K562 (cell line): Measurements from ENCODE around the gene NOL4L. TPM values are rescaled to one million over a fixed set of nuclear protein-coding genes. Genes with fewer than 3 reads are reported as not detected.

Experiments used
- ATAC-seq: fragments of 200-7000 bp; cut with Tn5 transposase; 3 replicates; pipeline ENCODE4 v1.9.1; 2020; ENCODE audit warnings: moderate library complexity
- BruUV-seq: library from RNA; stranded (reverse); fragments of 400-500 nt; replicated peaks from 2 replicates; lab custom pipeline; 2021; lab: Mats Ljungman, UMichigan
- CTCF ChIA-PET: fragments of 300-600 bp; formaldehyde crosslinking; extraction: SDS; loops from one replicate; lab custom pipeline; 2021; ENCODE audit warnings: low intra/inter-chr PET ratio; lab: Yijun Ruan, JAX
- POLR2A ChIA-PET: fragments of 300-600, 350-650 bp; sonication (Branson Sonifier 250); formaldehyde crosslinking; extraction: SDS; loops from one replicate; lab custom pipeline; 2021; ENCODE audit warnings: antibody characterized with exemption, inconsistent platforms; lab: Yijun Ruan, JAX
- DNase-seq, 4 experiments: peaks; one replicate each; pipeline versions ENCODE4 v3.0.0 to v3.0.0-alpha.2; 2011 to 2018; ENCODE audit warnings: low spot score in 3 of 4, mixed read lengths in 3 of 4; ENCODE audit errors: extremely low read depth in 1 of 4
- FAIRE-seq: peaks from 2 replicates; lab custom pipeline; 2011; peaks lifted over from hg19 to GRCh38; lab: Jason Lieb, UNC
- H2AFZ ChIP-seq: 2 replicates; pipeline ENCODE4 v1.6.0; 2011; ENCODE audit warnings: low read depth, low read length, control low read depth, inconsistent platforms
- H3K27ac ChIP-seq: fragments of 200-600 bp; 3 replicates; pipeline ENCODE4 v1.8.0; 2011; ENCODE audit warnings: low read depth, mild to moderate bottlenecking, control low read depth, inconsistent platforms, low read length, moderate library complexity, mixed read lengths; ENCODE audit errors: extremely low read depth
- H3K27me3 ChIP-seq, 2 experiments: fragments of 300-600 bp in 1 of 2; 2 replicates in 1 of 2; 3 replicates in 1 of 2; pipeline versions ENCODE4 v1.6.0 to v1.8.0; 2011; ENCODE audit warnings: inconsistent platforms in 2 of 2, low read length in 2 of 2, mild to moderate bottlenecking in 1 of 2, mixed read lengths in 1 of 2, moderate library complexity in 1 of 2; ENCODE audit not compliant: control insufficient read depth in 2 of 2, insufficient read depth in 2 of 2
- H3K36me3 ChIP-seq: fragments of 300-600 bp; 3 replicates; pipeline ENCODE4 v1.8.0; 2011; ENCODE audit warnings: mild to moderate bottlenecking, low read length, inconsistent platforms; ENCODE audit not compliant: control insufficient read depth, insufficient read depth
- H3K4me1 ChIP-seq, 2 experiments: fragments of 200-600 bp in 1 of 2; replicated peaks in 1 of 2; 2 replicates in 1 of 2; 3 replicates in 1 of 2; pipeline versions ENCODE4 v1.5.1 to v1.8.0; 2011; ENCODE audit warnings: inconsistent platforms in 2 of 2, low read length in 2 of 2, mild to moderate bottlenecking in 1 of 2, mixed read lengths in 1 of 2, moderate library complexity in 1 of 2; ENCODE audit not compliant: control insufficient read depth in 2 of 2, insufficient read depth in 2 of 2
- H3K4me2 ChIP-seq: 2 replicates; pipeline ENCODE4 v1.6.1; 2011; ENCODE audit warnings: low read length, control low read depth, inconsistent platforms, mixed read lengths; ENCODE audit not compliant: insufficient read depth
- H3K4me3 ChIP-seq: fragments of 200-600 bp; sonication (generic), shearing (Covaris generic); 2 replicates; pipeline ENCODE4 v1.5.1; 2016; ENCODE audit warnings: control low read depth, inconsistent platforms
- H3K79me2 ChIP-seq: fragments of 200-600 bp; 3 replicates; pipeline ENCODE4 v1.8.0; 2011; ENCODE audit warnings: low read length, inconsistent platforms; ENCODE audit not compliant: control insufficient read depth, insufficient read depth
- H3K9ac ChIP-seq, 2 experiments: 2 replicates each; pipeline versions ENCODE4 v1.6.0 to v1.6.1; 2011; ENCODE audit warnings: low read depth in 2 of 2, low read length in 2 of 2, control low read depth in 1 of 2, inconsistent platforms in 1 of 2, mild to moderate bottlenecking in 1 of 2, mixed read lengths in 1 of 2; ENCODE audit not compliant: insufficient read depth in 1 of 2
- H3K9me1 ChIP-seq: one replicate; pipeline ENCODE4 v1.6.0; 2011; ENCODE audit warnings: inconsistent platforms, mild to moderate bottlenecking, low read length, moderate library complexity; ENCODE audit not compliant: control insufficient read depth, insufficient read depth
- H3K9me3 ChIP-seq: replicated peaks from 2 replicates; pipeline ENCODE4 v1.5.1; 2011; ENCODE audit warnings: low read depth, low read length, inconsistent platforms; ENCODE audit not compliant: control insufficient read depth, insufficient read depth
- H4K20me1 ChIP-seq: replicated peaks from 2 replicates; pipeline ENCODE4 v1.6.1; 2011; ENCODE audit warnings: low read length, inconsistent platforms, mixed read lengths; ENCODE audit not compliant: control insufficient read depth, insufficient read depth
- CCNT2 ChIP-seq: IDR thresholded peaks from 2 replicates; pipeline ENCODE4 v1.6.1; 2011; ENCODE audit warnings: borderline replicate concordance, low read depth, mild to moderate bottlenecking, moderate library complexity, mixed read lengths, low read length; ENCODE audit not compliant: insufficient read length; ENCODE audit errors: extremely low read depth
- ETV6 ChIP-seq, 3 experiments: fragments of 150-350 bp in 1 of 3; sonication (generic) in 1 of 3; formaldehyde crosslinking in 1 of 3; IDR thresholded peaks; 2 replicates each; pipeline versions ENCODE4 v1.6.1 to v1.8.0; 2014 to 2022; ENCODE audit warnings: borderline replicate concordance in 2 of 3, low read depth in 2 of 3, antibody characterized with exemption in 1 of 3, low read length in 1 of 3, mild to moderate bottlenecking in 1 of 3, missing genetic modification reagents in 1 of 3
- FIP1L1 ChIP-seq: fragments of 200-400 bp; formaldehyde crosslinking; IDR thresholded peaks from 2 replicates; pipeline ENCODE4 v1.6.1; 2018; ENCODE audit warnings: mild to moderate bottlenecking, low read depth, low read length; ENCODE audit not compliant: poor library complexity, severe bottlenecking
- HES1 ChIP-seq: fragments of 450-650 bp; IDR thresholded peaks from 2 replicates; pipeline ENCODE4 v1.6.1; 2016; ENCODE audit warnings: low read depth, mild to moderate bottlenecking, moderate library complexity
- JUNB ChIP-seq: fragments of 450-650 bp; formaldehyde crosslinking; conservative IDR thresholded peaks from 2 replicates; pipeline ENCODE4 v1.4.0; 2020; ENCODE audit warnings: mild to moderate bottlenecking
- KAT8 ChIP-seq: fragments of 450-650 bp; IDR thresholded peaks from 2 replicates; pipeline ENCODE4 v1.6.1; 2016; ENCODE audit warnings: low read depth, mild to moderate bottlenecking
- MEF2D ChIP-seq: conservative IDR thresholded peaks from 2 replicates; pipeline ENCODE4 v1.6.1; 2016; ENCODE audit warnings: low read depth, missing genetic modification characterization, missing compliant biosample characterization
- OTX1 ChIP-seq: fragments of 450-650 bp; formaldehyde crosslinking; IDR thresholded peaks from 2 replicates; pipeline ENCODE4 v1.4.0; 2022; ENCODE audit warnings: mild to moderate bottlenecking
- POLR2G ChIP-seq: fragments of 200-400 bp; formaldehyde crosslinking; IDR thresholded peaks from 2 replicates; pipeline ENCODE4 v1.6.1; 2017; ENCODE audit warnings: low read depth, mild to moderate bottlenecking, antibody characterized with exemption, low read length, moderate library complexity
- RBFOX2 ChIP-seq: fragments of 200-400 bp; formaldehyde crosslinking; IDR thresholded peaks from 2 replicates; pipeline ENCODE4 v1.6.1; 2017; ENCODE audit warnings: low read depth, mild to moderate bottlenecking, low read length, moderate library complexity
- TOE1 ChIP-seq, 2 experiments: fragments of 450-650 bp in 1 of 2; sonication (generic) in 1 of 2; formaldehyde crosslinking in 1 of 2; IDR thresholded peaks; 2 replicates each; pipeline versions ENCODE4 v1.7.1 to v1.8.0; 2016 to 2022; ENCODE audit warnings: borderline replicate concordance in 2 of 2, mild to moderate bottlenecking in 2 of 2, antibody characterized with exemption in 1 of 2, inconsistent platforms in 1 of 2, low read depth in 1 of 2, missing genetic modification reagents in 1 of 2, moderate library complexity in 1 of 2
- ZKSCAN1 ChIP-seq: fragments of 150-350 bp; IDR thresholded peaks from 2 replicates; pipeline ENCODE4 v1.6.1; 2016; ENCODE audit warnings: low read depth, low read length
- ZZZ3 ChIP-seq: fragments of 450-650 bp; IDR thresholded peaks from 2 replicates; pipeline ENCODE4 v1.6.1; 2016; ENCODE audit warnings: antibody characterized with exemption, mild to moderate bottlenecking, moderate library complexity
- WGBS: fragments of 100-300 bp; shearing (Covaris generic); methylation state at CpG from one replicate; pipeline ENCODE4 v1.1.6; 2016; ENCODE audit warnings: low coverage, mixed read lengths; ENCODE audit not compliant: insufficient coverage; ENCODE audit errors: missing lambda C conversion rate; 5-methylcytosine and 5-hydroxymethylcytosine counted together
- in situ Hi-C: fragments of 300-500 bp; cut with MboI; formaldehyde crosslinking; loops from 4 replicates; pipeline ENCODE4 v1.15.0; 2018; ENCODE audit warnings: inconsistent platforms, mixed read lengths
- intact Hi-C: fragments of 100-400 bp; cut with micrococcal nuclease; formaldehyde crosslinking; loops from 2 replicates; pipeline ENCODE4 v1.14.2; 2022
- polyA plus RNA-seq, 8 experiments: library from polyadenylated mRNA; depleted of rRNA in 4 of 8; stranded (reverse) in 5 of 8; unstranded in 3 of 8; fragments of >200 nt; fragmentation: Nextera tagmentation in 2 of 8; fragmentation: Illumina TruSeq in 1 of 8; extraction: Ambion mirVana in 2 of 8; extraction: Trizol in 1 of 8; gene quantifications; 2 replicates each; pipeline versions ENCODE4 v1.2.1 to v1.2.3, GENCODE V29; 2011 to 2014; ENCODE audit warnings: inconsistent platforms in 1 of 8, missing spikeins in 1 of 8
- total RNA-seq, 7 experiments: library from RNA; depleted of rRNA in 6 of 7; stranded (reverse); fragments of >200 nt in 6 of 7; fragmentation: Illumina TruSeq in 2 of 7; extraction: Trizol in 2 of 7; gene quantifications; 2 replicates each; pipeline versions ENCODE4 v1.2.1 to v1.2.3, GENCODE V29; 2011 to 2021; ENCODE audit warnings: low replicate concordance in 1 of 7
- TF ChIP-seq, protein P1 (sequence below): sonication (generic); formaldehyde crosslinking; IDR thresholded peaks from 2 replicates; pipeline ENCODE4 v1.8.1; 2022; ENCODE audit warnings: missing genetic modification reagents

NOL4L gene
- total and polyA plus RNA-seq, 9 of the 15 experiments (the other 6 are each of a cell fraction or from before 2014, with no cell fraction given), result 5.1 to 36.2 (median 13.6) TPM

DNA sequence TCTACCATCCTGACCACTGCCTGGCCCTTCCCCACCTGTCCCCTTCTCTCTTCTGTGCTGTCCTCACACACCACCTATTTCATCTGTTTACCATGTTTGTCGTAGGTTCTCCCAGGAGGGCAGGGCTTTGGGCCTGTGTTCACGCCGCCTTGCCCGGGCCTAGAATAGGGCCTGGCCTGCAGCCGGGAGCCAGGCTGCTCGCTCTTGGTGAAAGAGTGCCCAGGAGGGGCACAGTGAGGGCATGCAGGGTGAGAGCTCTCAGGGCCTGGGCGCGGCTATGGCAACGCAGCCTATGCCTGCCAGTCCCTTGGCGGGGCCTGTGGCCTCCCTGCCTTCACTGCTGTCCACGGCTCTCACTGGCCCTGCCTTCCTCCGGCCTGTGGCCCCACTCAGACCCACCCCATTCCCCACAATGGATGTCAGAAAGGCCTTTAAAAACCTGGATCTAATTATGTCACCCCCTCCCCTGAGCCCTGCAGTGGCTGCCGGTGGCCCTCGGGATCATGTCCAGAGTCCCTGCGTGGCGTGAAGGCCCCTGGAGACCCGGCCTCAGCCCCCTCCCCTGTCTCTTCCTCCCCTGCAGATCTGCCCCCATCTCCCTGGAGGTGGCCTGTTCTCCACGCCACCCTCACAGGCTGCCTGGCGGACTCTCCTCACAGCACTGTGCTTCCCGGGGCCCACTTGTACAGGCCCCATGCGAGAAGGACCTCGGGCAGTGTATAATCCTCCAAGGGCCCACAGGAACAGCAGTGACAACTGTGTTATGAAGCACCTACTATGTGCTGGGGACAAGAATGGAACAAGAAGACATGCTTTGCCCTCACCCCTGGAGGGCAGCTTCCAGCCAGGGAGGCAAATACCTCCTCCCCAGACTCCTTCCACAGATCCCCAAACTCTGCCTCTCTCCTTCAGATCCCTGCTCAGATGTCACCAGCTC lies 22.9 kb upstream of the NOL4L start:
- peaks cover 21 to 65% of the 10 kb centered on the region in 2 experiments; a peak in 4 of 5 replicates for H3K4me1 ChIP-seq
- FAIRE-seq, result no peak
- TF ChIP-seq MEF2D (tag) (no peak), KAT8 (no peak), TOE1 (IDR thresholded peaks at IDR 0.05; ENCODE audit: borderline replicate concordance) (no peak), TOE1 (CRISPR knock-in tag; IDR thresholded peaks at IDR 0.05; ENCODE audit: borderline replicate concordance, low read depth) (no peak), ZZZ3 (no peak), ZKSCAN1 (peak; percentile 95), CCNT2 (no peak), POLR2G (peak; percentile 61), OTX1 (no peak), HES1 (no peak), JUNB (CRISPR knock-in tag) (no peak), ETV6 (IDR thresholded peaks at IDR 0.05; ENCODE audit: borderline replicate concordance in 1 of 2, low read depth in 2 of 2, low read length in 1 of 2) (no peak), ETV6 (CRISPR knock-in tag; IDR thresholded peaks at IDR 0.05; ENCODE audit: borderline replicate concordance) (no peak), FIP1L1 (no peak), RBFOX2 (peak; percentile 49)
- TF ChIP-seq, protein P1, sequence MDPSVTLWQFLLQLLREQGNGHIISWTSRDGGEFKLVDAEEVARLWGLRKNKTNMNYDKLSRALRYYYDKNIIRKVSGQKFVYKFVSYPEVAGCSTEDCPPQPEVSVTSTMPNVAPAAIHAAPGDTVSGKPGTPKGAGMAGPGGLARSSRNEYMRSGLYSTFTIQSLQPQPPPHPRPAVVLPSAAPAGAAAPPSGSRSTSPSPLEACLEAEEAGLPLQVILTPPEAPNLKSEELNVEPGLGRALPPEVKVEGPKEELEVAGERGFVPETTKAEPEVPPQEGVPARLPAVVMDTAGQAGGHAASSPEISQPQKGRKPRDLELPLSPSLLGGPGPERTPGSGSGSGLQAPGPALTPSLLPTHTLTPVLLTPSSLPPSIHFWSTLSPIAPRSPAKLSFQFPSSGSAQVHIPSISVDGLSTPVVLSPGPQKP (CRISPR knock-in tag), result no peak
- TF ChIP-seq, all 486 proteins: peak for 3
- H3K36me3 ChIP-seq, result peaks cover 17% of the 10 kb centered on the region; the same call in 2 of the 3 replicates
- no peaks in the 10 kb centered on the region for H3K9me3 ChIP-seq
- H2AFZ ChIP-seq, result no peak overlapping the region
- no peaks in the 10 kb centered on the region for H3K27me3 ChIP-seq
- H3K79me2 ChIP-seq, result peaks cover 12% of the 10 kb centered on the region
- no peak overlapping the region for H3K27ac ChIP-seq
- WGBS, result 89% methylated on average over 21 of the region's 22 CpGs
- H3K4me2 ChIP-seq, result no peak overlapping the region
- H3K4me3 ChIP-seq, result no peak overlapping the region
- H4K20me1 ChIP-seq, result peaks cover 16% of the 10 kb centered on the region; the same call in 1 of the 2 replicates
- peak overlapping the region in 1 of 2 experiments; percentile 73; a peak in 2 of 4 replicates for H3K9ac ChIP-seq
- BruUV-seq, result no TSS peak
- intact Hi-C loops (no loop called here), in situ Hi-C loops (no loop called here)
- POLR2A ChIA-PET, result interaction anchor here (0.7 to 1.1 kb wide), 2 partner anchors 24 to 36 kb away, joined by 3 read pairs; no protein-coding TSS in a partner anchor
- peak in 1 of 4 experiments; percentile 8 for DNase-seq
- peaks cover 8% of the 10 kb centered on the region for H3K9me1 ChIP-seq
- CTCF ChIA-PET, result no interaction called here
- ATAC-seq, result no peak
